ENCODE data around the gene PCDHGA5. TPM values are rescaled to one million over a fixed set of nuclear protein-coding genes. Genes with fewer than 3 reads are reported as not detected.
"Not testable (repeated sequence)": the region's sequence is repeated elsewhere in the genome, so short reads cannot be mapped to it uniquely, and the experiment has no call there.

Gene PCDHGA5
- total RNA-seq, 6 donors from 2014 or later = 0.97 to 7.3 (median 2.0) TPM

GRCh38 chr5:141382469-141383294 lies 18.7 kb downstream of the PCDHGA5 start, which contains the start of gene PCDHGA7:
Gene PCDHGA7, plus strand, starts transcription at chr5:141382742. Its CDS starts 158 bp downstream, at chr5:141382900.
- 10 to 30% methylated on average over 14 to 37 of the region's 37 CpGs for WGBS, 2 donors
- Histone ChIP-seq H3K4me1 (no peaks in the 10 kb centered on the region), H3K36me3 (no peaks in the 10 kb centered on the region), H3K27ac (no peak within 1 kb of the TSS), H3K9me3 (peaks cover 40 to 74% (median 60%) of the 10 kb centered on the region in 4 donors), H3K4me3 (peak within 1 kb of the TSS in 3 of 4 donors; percentile 9 to 34 (median 29)), H3K27me3 (no peaks in the 10 kb centered on the region)
- DNase-seq (no peak), ATAC-seq (ENCODE audit: low FRiP score in 2 of 2) (peak in 1 of 2 donors; percentile 34)
- no peak for TF ChIP-seq CTCF (IDR thresholded peaks at IDR 0.05)
- no peak for TF ChIP-seq EP300 (IDR thresholded peaks at IDR 0.05)
- no peak for TF ChIP-seq POLR2AphosphoS5 (IDR thresholded peaks at IDR 0.05)
- TF ChIP-seq POLR2A (IDR thresholded peaks at IDR 0.05) = no peak

GRCh38 chr5:141383345-141383744 lies 19.4 kb downstream of the PCDHGA5 start:
- no peaks in the 10 kb centered on the region for H3K36me3 ChIP-seq
- H3K4me1 ChIP-seq = no peaks in the 10 kb centered on the region
- WGBS, 2 donors = 34 to 35% methylated on average over 18 to 21 of the region's 21 CpGs
- no peak overlapping the region for H3K27ac ChIP-seq
- DNase-seq = no peak
- H3K4me3 ChIP-seq = no peak overlapping the region
- peaks cover 35 to 71% (median 57%) of the 10 kb centered on the region in 4 donors for H3K9me3 ChIP-seq
- no peak for ATAC-seq (ENCODE audit: low FRiP score in 2 of 2)
- no peaks in the 10 kb centered on the region for H3K27me3 ChIP-seq
- TF ChIP-seq CTCF (IDR thresholded peaks at IDR 0.05) = no peak
- TF ChIP-seq EP300 (IDR thresholded peaks at IDR 0.05) = no peak

GRCh38 chr5:141384471-141385267 lies 20.7 kb downstream of the PCDHGA5 start:
- Histone ChIP-seq H3K36me3 (no peaks in the 10 kb centered on the region), H3K27ac (no peak overlapping the region), H3K4me3 (no peak overlapping the region), H3K9me3 (peaks cover 44 to 82% (median 67%) of the 10 kb centered on the region in 4 donors), H3K27me3 (no peaks in the 10 kb centered on the region), H3K4me1 (no peaks in the 10 kb centered on the region)
- TF ChIP-seq EP300 (IDR thresholded peaks at IDR 0.05) = no peak
- no peak for TF ChIP-seq CTCF (IDR thresholded peaks at IDR 0.05)
- TF ChIP-seq POLR2A (IDR thresholded peaks at IDR 0.05) = no peak
- no peak for TF ChIP-seq POLR2AphosphoS5 (IDR thresholded peaks at IDR 0.05)
- WGBS, 2 donors = 25 to 56% methylated on average over 9 to 36 of the region's 43 CpGs
- ATAC-seq (ENCODE audit: low FRiP score in 2 of 2) = no peak
- no peak for DNase-seq

GRCh38 chr5:141387557-141388311 lies 23.8 kb downstream of the PCDHGA5 start, which contains the start of gene PCDHGB4:
Gene PCDHGB4, plus strand, starts transcription at chr5:141387698. Its CDS starts 187 bp downstream, at chr5:141387885.
- 13 to 19% methylated on average over 16 to 24 of the region's 40 CpGs for WGBS, 2 donors
- TF ChIP-seq CTCF (IDR thresholded peaks at IDR 0.05) = peak in 5 of 6 experiments; percentile 12 to 28 (median 13)
- not testable (repeated sequence) for H3K4me1 ChIP-seq, H3K27ac ChIP-seq, H3K36me3 ChIP-seq, H3K27me3 ChIP-seq, DNase-seq
- peaks cover 41 to 89% (median 78%) of the 10 kb centered on the region in 4 donors for H3K9me3 ChIP-seq
- ATAC-seq (ENCODE audit: low FRiP score in 2 of 2) = peak; percentile 56 to 79
- peak within 1 kb of the TSS in 1 of 4 donors; percentile 25 for H3K4me3 ChIP-seq

Measured in upper lobe of left lung (tissue), 6 donors.